Inflammatory macrophage treated with lipopolysaccharide for 4 hours (primary cell): ENCODE measurements around the gene GREB1.
A peak's percentile ranks its signal among the peaks of the same experiment; 100 is the strongest.

Source experiments
- DNase-seq: peaks from one replicate; pipeline ENCODE4 v3.0.0-alpha.2; 2020

The GREB1 gene

GRCh38 chr2:11687736-11688135, 153.9 kb downstream of the GREB1 start:
- no peak for DNase-seq

- DNase-seq, result peak; percentile 89
Observed at GRCh38 chr2:11688222-11689069, 154.6 kb downstream of the GREB1 start.

- peak; percentile 82 for DNase-seq
Observed at GRCh38 chr2:11691076-11691660, 157.3 kb downstream of the GREB1 start.
